WTC11 (cell line): ENCODE measurements around the gene ZPR1. TPM values are rescaled to one million over a fixed set of nuclear protein-coding genes. Genes with fewer than 3 reads are reported as not detected.

ENCODE experiments used
- ATAC-seq: fragments of 200-7000 bp; cut with Tn5 transposase; 2 replicates; pipeline ENCODE4 v1.10.0; 2021; ENCODE audit warnings: mild to moderate bottlenecking, moderate library complexity
- CTCF ChIA-PET: fragments of 300-600 bp; sonication (Branson Sonifier 250); formaldehyde crosslinking; loops from one replicate; lab custom pipeline; 2021; ENCODE audit warnings: antibody characterized with exemption; lab: Charles Lee
- POLR2A ChIA-PET: fragments of 350-600 bp; sonication (Branson Sonifier 250); formaldehyde crosslinking; loops from one replicate; lab custom pipeline; 2021; ENCODE audit warnings: antibody characterized with exemption; lab: Charles Lee
- DNase-seq: peaks from one replicate; pipeline ENCODE4 v3.0.0; 2021; ENCODE audit warnings: low spot score
- H3K27ac Mint-ChIP-seq: 2 replicates; pipeline ENCODE4 v1.8.0; 2021; ENCODE audit warnings: mixed read lengths
- H3K27me3 Mint-ChIP-seq: 2 replicates; pipeline ENCODE4 v1.8.0; 2021; ENCODE audit warnings: low read depth, mild to moderate bottlenecking, moderate library complexity, mixed read lengths
- H3K36me3 Mint-ChIP-seq: 2 replicates; pipeline ENCODE4 v1.8.0; 2021; ENCODE audit warnings: mixed read lengths
- H3K4me1 Mint-ChIP-seq: 2 replicates; pipeline ENCODE4 v1.8.0; 2022; ENCODE audit warnings: mixed read lengths
- H3K4me3 Mint-ChIP-seq: 2 replicates; pipeline ENCODE4 v1.8.0; 2021; ENCODE audit warnings: mild to moderate bottlenecking, moderate library complexity, mixed read lengths
- H3K9me3 Mint-ChIP-seq: 2 replicates; pipeline ENCODE4 v1.8.0; 2021; ENCODE audit warnings: mixed read lengths
- AFF4 ChIP-seq: sonication (generic); formaldehyde crosslinking; IDR thresholded peaks from 2 replicates; pipeline ENCODE4 v1.8.1; 2023; ENCODE audit warnings: mild to moderate bottlenecking, missing genetic modification reagents, borderline replicate concordance
- ARID4B ChIP-seq: sonication (generic); formaldehyde crosslinking; IDR thresholded peaks from 2 replicates; pipeline ENCODE4 v1.8.0; 2023; ENCODE audit warnings: missing genetic modification reagents, mild to moderate bottlenecking, borderline replicate concordance
- ATF2 ChIP-seq: sonication (generic); formaldehyde crosslinking; IDR thresholded peaks from 2 replicates; pipeline ENCODE4 v1.8.1; 2022; ENCODE audit warnings: low read depth, missing genetic modification reagents, borderline replicate concordance
- ATF3 ChIP-seq: sonication (generic); formaldehyde crosslinking; conservative IDR thresholded peaks from 2 replicates; pipeline ENCODE4 v1.8.1; 2022; ENCODE audit warnings: mild to moderate bottlenecking, missing genetic modification reagents
- ERG ChIP-seq: fragments of 250-450 bp; sonication (Bioruptor Pico); IDR thresholded peaks from 2 replicates; pipeline ENCODE4 v1.8.0; 2021; ENCODE audit warnings: mild to moderate bottlenecking
- FOXK1 ChIP-seq: sonication (generic); formaldehyde crosslinking; IDR thresholded peaks from 2 replicates; pipeline ENCODE4 v1.8.0; 2022; ENCODE audit warnings: mild to moderate bottlenecking, moderate library complexity, missing genetic modification reagents
- KAT7 ChIP-seq: sonication (generic); formaldehyde crosslinking; IDR thresholded peaks from 2 replicates; pipeline ENCODE4 v1.8.1; 2023; ENCODE audit warnings: missing genetic modification reagents, mild to moderate bottlenecking, borderline replicate concordance
- MXD4 ChIP-seq: fragments of 250-450 bp; sonication (Bioruptor Pico); IDR thresholded peaks from 2 replicates; pipeline ENCODE4 v1.8.0; 2021; ENCODE audit warnings: mild to moderate bottlenecking, moderate library complexity, borderline replicate concordance
- MYBL2 ChIP-seq: sonication (generic); formaldehyde crosslinking; IDR thresholded peaks from 2 replicates; pipeline ENCODE4 v1.8.1; 2023; ENCODE audit warnings: mild to moderate bottlenecking, moderate library complexity, missing genetic modification reagents
- NR3C1 ChIP-seq: sonication (generic); formaldehyde crosslinking; conservative IDR thresholded peaks from 2 replicates; pipeline ENCODE4 v1.8.1; 2023; ENCODE audit warnings: low read depth, mild to moderate bottlenecking, missing genetic modification reagents
- SMAD3 ChIP-seq: sonication (generic); formaldehyde crosslinking; IDR thresholded peaks from 2 replicates; pipeline ENCODE4 v1.8.0; 2022; ENCODE audit warnings: missing genetic modification reagents, mild to moderate bottlenecking, borderline replicate concordance
- TCF7 ChIP-seq: sonication (generic); formaldehyde crosslinking; IDR thresholded peaks from 2 replicates; pipeline ENCODE4 v1.8.0; 2022; ENCODE audit warnings: mild to moderate bottlenecking, low read depth, missing genetic modification reagents, moderate library complexity
- TP53 ChIP-seq: sonication (generic); formaldehyde crosslinking; IDR thresholded peaks from 2 replicates; pipeline ENCODE4 v1.8.1; 2023; ENCODE audit warnings: mild to moderate bottlenecking, missing genetic modification reagents
- ZNF263 ChIP-seq: sonication (generic); formaldehyde crosslinking; IDR thresholded peaks from 2 replicates; pipeline ENCODE4 v1.8.1; 2022; ENCODE audit warnings: low read depth, mild to moderate bottlenecking, moderate library complexity, missing genetic modification reagents
- ZNF281 ChIP-seq: sonication (generic); formaldehyde crosslinking; IDR thresholded peaks from 2 replicates; pipeline ENCODE4 v1.8.0; 2023; ENCODE audit warnings: mild to moderate bottlenecking, missing genetic modification reagents
- ZNF396 ChIP-seq: fragments of 250-450 bp; sonication (Bioruptor Pico); IDR thresholded peaks from 2 replicates; pipeline ENCODE4 v1.8.0; 2021; ENCODE audit warnings: mild to moderate bottlenecking, moderate library complexity, borderline replicate concordance
- ZSCAN18 ChIP-seq: fragments of 250-450 bp; sonication (Bioruptor Pico); IDR thresholded peaks from 2 replicates; pipeline ENCODE4 v2.1.2; 2022; ENCODE audit warnings: mild to moderate bottlenecking, moderate library complexity
- total RNA-seq: library from RNA; stranded (reverse); gene quantifications from 3 replicates; pipeline ENCODE4 v1.2.3, GENCODE V29; 2021

The ZPR1 gene
- total RNA-seq, 1 experiment from 2014 or later, result 59.6 TPM

- TF ChIP-seq NR3C1 (no peak), SMAD3 (no peak), ATF3 (CRISPR knock-in tag) (no peak)
Measured at GRCh38 chr11:116730241-116730561, 57.6 kb downstream of the ZPR1 start (continued).

- no peak for DNase-seq
- CTCF ChIA-PET, result interaction anchor here (0.5 to 1.1 kb wide), 3 partner anchors 14 to 66 kb away, joined by 3 to 5 read pairs (median 3); no protein-coding TSS in a partner anchor
- no peaks in the 10 kb centered on the region; the same call in 1 of the 2 replicates for H3K27me3 Mint-ChIP-seq
- H3K9me3 Mint-ChIP-seq, result no peaks in the 10 kb centered on the region
- H3K4me1 Mint-ChIP-seq, result peaks cover 40% of the 10 kb centered on the region
- H3K4me3 Mint-ChIP-seq, result no peak overlapping the region
- POLR2A ChIA-PET, result interaction anchor here (1.1 kb wide), 1 partner anchor 16 kb away, joined by 3 read pairs; no protein-coding TSS in a partner anchor
- H3K27ac Mint-ChIP-seq, result no peak overlapping the region
- ATAC-seq, result no peak
- H3K36me3 Mint-ChIP-seq, result no peaks in the 10 kb centered on the region
- TF ChIP-seq FOXK1 (CRISPR knock-in tag) (no peak), ZSCAN18 (CRISPR knock-in tag) (no peak), ZNF396 (no peak), KAT7 (CRISPR knock-in tag) (no peak), ZNF263 (CRISPR knock-in tag) (no peak), MXD4 (CRISPR knock-in tag) (no peak), ATF2 (CRISPR knock-in tag) (no peak), ERG (CRISPR knock-in tag) (no peak), TCF7 (CRISPR knock-in tag) (no peak), ARID4B (no peak), TP53 (no peak), ZNF281 (no peak), AFF4 (CRISPR knock-in tag) (no peak), MYBL2 (CRISPR knock-in tag) (no peak)
Measured at GRCh38 chr11:116729501-116730240, 58.2 kb downstream of the ZPR1 start.
